Motor neuron (in vitro differentiated cells): ENCODE measurements around the gene RNF223. TPM values are rescaled to one million over a fixed set of nuclear protein-coding genes. Genes with fewer than 3 reads are reported as not detected.
A peak's percentile ranks its signal among the peaks of the same experiment; 100 is the strongest.
"Not testable (repeated sequence)": the region's sequence is repeated elsewhere in the genome, so short reads cannot be mapped to it uniquely, and the experiment has no call there.

Experiments used
- ATAC-seq, 8 experiments: fragments of 200-7000 bp; cut with Tn5 transposase; replicated peaks in 6 of 8; 2 replicates each; pipeline ENCODE4 v1.8.0; 2021; ENCODE audit warnings: mild to moderate bottlenecking in 8 of 8, moderate library complexity in 8 of 8
- H3K27ac ChIP-seq, 2 donors: fragments of 250-450 bp; sonication (Bioruptor Pico); 2 replicates each; pipeline ENCODE4 v1.9.0; 2021; ENCODE audit warnings: antibody characterized with exemption in 2 of 2, mild to moderate bottlenecking in 2 of 2, moderate library complexity in 1 of 2
- H3K4me1 ChIP-seq, 2 donors: fragments of 250-450 bp; sonication (Bioruptor Pico); replicated peaks in 1 of 2; 2 replicates each; pipeline ENCODE4 v1.6.1; 2021; ENCODE audit warnings: antibody characterized with exemption in 2 of 2, mild to moderate bottlenecking in 2 of 2, moderate library complexity in 1 of 2
- H3K4me3 ChIP-seq, 5 donors: fragments of 250-450 bp; sonication (Bioruptor Pico); 2 replicates each; pipeline ENCODE4 v1.9.0; 2021; ENCODE audit warnings: antibody characterized with exemption in 5 of 5, mild to moderate bottlenecking in 5 of 5, moderate library complexity in 4 of 5
- WGBS, 10 experiments: fragments of 450-650 bp; shearing (Covaris generic); methylation state at CpG; one replicate each; pipeline ENCODE4 v1.0.0; 2022; 5-methylcytosine and 5-hydroxymethylcytosine counted together
- in situ Hi-C, 9 experiments: fragments of 400-800 bp; cut with MboI; loops; one replicate each; pipeline ENCODE4 v1.15.0; 2021; ENCODE audit warnings: low sequenced_read_pairs in 9 of 9, low pct_unique_long_range_greater_than_20kb in 2 of 9; ENCODE audit not compliant: unreplicated experiment in 9 of 9
- total RNA-seq, 8 experiments: library from RNA; unstranded; fragments of 300-600 nt; gene quantifications; 2 replicates each; pipeline versions ENCODE4 v1.2.3 to v1.2.4, GENCODE V29; 2022

The RNF223 gene
- total RNA-seq, 8 experiments from 2014 or later: 0.05 to 0.95 (median 0.13) TPM; not detected in 4

DNA sequence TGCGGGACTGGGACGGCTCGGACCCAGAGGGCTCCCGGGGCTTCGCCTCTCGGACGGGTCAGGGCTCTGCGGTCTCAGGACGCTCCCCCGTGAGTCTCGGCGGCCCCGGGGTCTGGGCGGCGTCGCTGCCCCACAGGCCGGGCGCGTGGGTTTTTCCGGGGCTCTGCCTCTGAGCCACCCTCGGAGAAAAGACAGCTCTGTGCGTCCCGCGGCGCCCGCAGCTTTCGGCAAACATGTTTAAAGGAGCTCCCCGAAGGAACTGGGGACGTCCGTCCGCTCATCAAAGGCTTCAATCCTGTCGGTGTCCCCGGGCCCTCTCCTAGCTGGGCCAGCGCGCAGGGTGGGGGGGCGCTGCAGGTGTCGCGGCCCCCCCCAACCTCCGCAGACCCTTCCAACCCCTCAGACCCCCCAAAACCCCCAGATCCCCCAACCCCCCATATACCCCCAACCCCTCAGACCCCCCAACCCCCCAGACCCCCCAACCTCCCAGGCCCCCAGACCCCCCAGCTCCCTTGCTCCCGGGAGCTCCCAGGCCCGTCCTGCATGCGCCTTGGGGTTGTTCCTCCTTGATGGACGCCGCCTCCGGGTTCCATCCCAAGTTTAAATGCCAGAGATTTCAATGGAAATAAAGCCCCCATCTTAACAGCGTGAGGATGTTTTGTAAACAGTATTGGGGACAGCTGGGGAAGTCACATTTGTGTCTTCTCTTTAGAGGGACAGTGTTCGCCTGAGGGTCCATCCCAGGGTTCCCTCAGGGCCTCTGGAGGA is 42.8 kb upstream of the RNF223 start:
- Histone ChIP-seq H3K4me3 (peak overlapping the region; percentile 42 to 89 (median 77)), H3K27ac (no peak overlapping the region), H3K4me1 (peaks cover 4 to 10% of the 10 kb centered on the region in 2 donors)
- in situ Hi-C loops: loop anchor here in 2 of 9 experiments (10.0 kb wide), 2 partner anchors 82 to 138 kb away; no protein-coding TSS in a partner anchor
- peak in 1 of 8 experiments; percentile 2 for ATAC-seq
- 0 to 67% (median 30%) methylated on average over 1 to 12 of the region's 47 CpGs; no CpG with 5 or more reads in 5 of the 10 experiments for WGBS, 10 experiments

DNA sequence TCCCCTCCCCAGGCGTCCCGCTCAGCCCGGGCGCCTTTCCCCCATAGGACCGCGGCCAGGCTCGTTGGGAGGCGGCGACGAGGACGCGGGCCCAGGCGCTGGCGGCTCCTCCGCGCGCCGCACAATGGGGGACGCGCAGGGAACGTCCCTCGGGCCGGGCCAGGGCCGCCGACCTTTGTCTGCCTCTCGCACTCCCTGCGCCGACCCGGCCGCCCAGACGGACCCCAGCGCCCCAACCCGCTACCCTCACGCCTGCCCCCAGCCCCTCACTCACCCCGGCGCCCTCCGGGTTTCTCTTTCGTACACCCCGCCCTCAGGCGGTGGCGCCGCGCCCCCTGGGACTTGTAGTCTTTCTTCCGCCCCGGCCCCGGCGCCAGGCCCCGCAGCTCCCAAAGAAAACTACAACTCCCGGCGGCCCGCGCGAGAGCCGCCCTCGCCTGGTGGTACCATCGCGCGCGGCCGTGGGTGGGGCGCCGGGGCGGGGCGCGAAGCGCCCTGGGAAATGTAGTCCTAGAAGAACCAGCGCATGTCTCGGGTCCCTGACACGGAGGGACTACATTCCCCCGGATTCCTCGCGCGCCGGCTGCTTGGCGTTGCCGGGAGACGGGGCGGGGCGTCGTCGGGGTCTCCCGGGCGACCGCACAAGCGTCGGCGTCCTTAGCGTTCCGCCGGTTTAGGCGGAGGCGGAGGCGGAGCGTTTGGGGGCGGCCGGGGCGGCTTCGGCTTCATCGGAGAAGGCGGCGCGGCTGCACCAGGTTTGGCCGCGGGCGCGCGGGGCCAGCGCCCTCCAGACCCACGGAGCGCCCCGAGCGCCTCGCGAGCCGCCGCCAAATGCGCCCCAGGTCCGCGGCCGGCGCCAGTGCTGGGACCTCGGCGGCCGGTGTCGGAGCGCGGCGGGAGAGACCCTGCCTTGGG is 41.9 kb upstream of the RNF223 start, which contains the start of gene C1orf159:
Gene C1orf159 (minus strand): TSS at position 304 of the 915 bp plus-strand sequence. CDS start 24,546 bp downstream, outside the sequence.
- peak within 1 kb of the TSS; percentile 61 to 97 (median 77) for H3K4me3 ChIP-seq
- WGBS, 10 experiments: 0 to 3% (median 0%) methylated on average over 4 to 16 of the region's 128 CpGs; no CpG with 5 or more reads in 6 of the 10 experiments
- H3K27ac ChIP-seq: peak within 1 kb of the TSS in 1 of 2 donors; percentile 5
- in situ Hi-C loops: loop anchor here in 2 of 9 experiments (10.0 kb wide), 2 partner anchors 81 to 139 kb away; no protein-coding TSS in a partner anchor
- peak; percentile 96 to 98 (median 97) for ATAC-seq
- H3K4me1 ChIP-seq: peaks cover 4 to 7% of the 10 kb centered on the region in 2 donors

DNA sequence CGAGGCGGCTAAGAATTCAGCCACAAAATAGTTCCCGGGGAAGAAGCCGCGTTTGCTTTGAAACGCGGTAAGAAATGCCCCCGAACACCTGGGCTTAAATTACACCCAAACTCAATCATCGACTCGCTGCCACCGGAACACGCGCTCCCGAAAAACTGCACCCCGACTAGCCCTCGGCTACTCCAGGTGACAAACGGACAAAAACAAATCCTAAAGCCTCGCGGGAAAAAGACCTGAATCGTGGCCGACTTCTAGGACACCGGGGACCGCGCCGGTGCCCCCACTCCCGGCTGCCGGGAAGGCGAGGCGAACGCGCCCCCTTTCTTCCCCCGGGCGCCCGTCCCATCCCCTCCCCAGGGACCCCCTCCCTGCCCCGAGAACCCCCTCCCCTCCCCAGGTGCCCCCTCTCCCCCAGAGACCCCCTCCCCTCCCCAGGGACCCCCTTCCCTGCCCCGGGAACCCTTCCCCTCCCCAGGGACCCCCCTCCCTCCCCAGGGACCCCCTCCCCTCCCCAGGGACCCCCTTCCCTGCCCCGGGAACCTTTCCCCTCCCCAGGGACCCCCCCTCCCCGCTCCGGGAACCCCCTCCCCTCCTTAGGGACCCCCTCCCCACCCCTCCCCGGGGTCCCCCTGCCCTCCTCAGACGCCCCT is 41.2 kb upstream of the RNF223 start:
- H3K4me3 ChIP-seq: peak overlapping the region; percentile 61 to 97 (median 77)
- 0 to 67% (median 9%) methylated on average over 1 to 21 of the region's 41 CpGs; no CpG with 5 or more reads in 3 of the 10 experiments for WGBS, 10 experiments
- no peak overlapping the region for H3K27ac ChIP-seq
- in situ Hi-C loops: loop anchor here in 2 of 9 experiments (10.0 kb wide), 2 partner anchors 80 to 140 kb away; no protein-coding TSS in a partner anchor
- ATAC-seq: no peak
- peaks cover 4 to 7% of the 10 kb centered on the region in 2 donors for H3K4me1 ChIP-seq

DNA sequence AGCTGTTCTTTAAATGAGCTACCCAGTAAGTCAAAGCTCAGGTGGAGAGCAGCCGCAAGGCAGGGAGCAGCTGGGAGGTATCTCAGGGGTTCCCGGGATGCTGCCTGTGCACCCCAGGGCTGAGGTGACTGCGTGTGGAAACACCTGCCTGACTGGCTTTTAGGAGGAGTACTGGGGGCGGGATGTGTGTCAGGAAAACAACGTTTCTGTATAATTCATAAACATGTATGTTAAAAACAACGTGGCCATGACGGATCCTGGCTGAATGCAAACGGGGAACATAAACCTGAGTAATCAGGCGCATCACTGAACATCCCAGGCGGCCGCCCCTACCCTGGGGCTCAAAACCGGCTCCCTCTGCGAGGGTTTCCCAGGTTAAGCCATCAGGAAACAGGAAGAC is 40.3 kb upstream of the RNF223 start:
- in situ Hi-C loops: loop anchor here in 2 of 9 experiments (10.0 kb wide), 2 partner anchors 80 to 140 kb away; no protein-coding TSS in a partner anchor
- no peak for ATAC-seq
- Histone ChIP-seq H3K27ac (no peak overlapping the region), H3K4me3 (no peak overlapping the region), H3K4me1 (peaks cover 4 to 7% of the 10 kb centered on the region in 2 donors)
- 60 to 100% (median 90%) methylated on average over 1 to 13 of the region's 13 CpGs; no CpG with 5 or more reads in 2 of the 10 experiments for WGBS, 10 experiments

DNA sequence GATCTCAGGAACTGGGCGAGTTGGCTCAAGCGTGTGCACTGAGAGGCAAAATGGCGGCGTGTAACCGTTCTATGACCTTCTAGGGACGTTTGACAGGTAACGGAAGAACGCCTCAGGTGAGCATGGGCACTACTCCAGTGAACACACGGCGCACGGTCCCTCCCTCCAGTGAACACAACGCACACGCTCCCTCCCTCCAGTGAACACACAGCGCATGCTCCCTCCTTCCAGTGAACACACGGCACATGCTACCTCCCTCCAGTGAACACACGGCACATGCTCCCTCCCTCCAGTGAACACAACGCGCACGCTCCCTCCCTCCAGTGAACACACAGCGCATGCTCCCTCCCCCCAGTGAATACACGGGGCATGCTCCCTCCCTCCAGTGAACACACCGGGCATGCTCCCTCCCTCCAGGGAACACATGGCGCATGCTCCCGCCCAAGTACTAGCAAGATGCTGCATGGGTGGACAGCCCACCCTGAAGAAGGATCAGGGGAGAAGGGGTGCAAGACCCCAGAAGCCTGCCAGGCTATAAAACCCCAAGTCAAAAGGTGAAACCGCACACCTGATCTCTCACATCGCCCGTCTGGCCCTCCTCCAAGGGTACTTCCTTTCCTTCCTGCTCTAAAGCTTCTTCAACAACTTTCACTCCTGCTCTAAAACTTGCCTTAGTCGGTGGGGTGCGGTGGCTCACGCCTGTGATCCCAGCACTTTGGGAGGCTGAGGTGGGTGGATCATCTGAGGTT is 38.3 kb upstream of the RNF223 start:
- in situ Hi-C loops: loop anchor here in 2 of 9 experiments (10.0 kb wide), 2 partner anchors 78 to 142 kb away; no protein-coding TSS in a partner anchor
- Histone ChIP-seq H3K4me1 (peaks cover 4 to 7% of the 10 kb centered on the region in 2 donors), H3K27ac (no peak overlapping the region), H3K4me3 (no peak overlapping the region)
- ATAC-seq: no peak
- 91 to 100% (median 96%) methylated on average over 2 to 19 of the region's 30 CpGs; no CpG with 5 or more reads in 3 of the 10 experiments for WGBS, 10 experiments

DNA sequence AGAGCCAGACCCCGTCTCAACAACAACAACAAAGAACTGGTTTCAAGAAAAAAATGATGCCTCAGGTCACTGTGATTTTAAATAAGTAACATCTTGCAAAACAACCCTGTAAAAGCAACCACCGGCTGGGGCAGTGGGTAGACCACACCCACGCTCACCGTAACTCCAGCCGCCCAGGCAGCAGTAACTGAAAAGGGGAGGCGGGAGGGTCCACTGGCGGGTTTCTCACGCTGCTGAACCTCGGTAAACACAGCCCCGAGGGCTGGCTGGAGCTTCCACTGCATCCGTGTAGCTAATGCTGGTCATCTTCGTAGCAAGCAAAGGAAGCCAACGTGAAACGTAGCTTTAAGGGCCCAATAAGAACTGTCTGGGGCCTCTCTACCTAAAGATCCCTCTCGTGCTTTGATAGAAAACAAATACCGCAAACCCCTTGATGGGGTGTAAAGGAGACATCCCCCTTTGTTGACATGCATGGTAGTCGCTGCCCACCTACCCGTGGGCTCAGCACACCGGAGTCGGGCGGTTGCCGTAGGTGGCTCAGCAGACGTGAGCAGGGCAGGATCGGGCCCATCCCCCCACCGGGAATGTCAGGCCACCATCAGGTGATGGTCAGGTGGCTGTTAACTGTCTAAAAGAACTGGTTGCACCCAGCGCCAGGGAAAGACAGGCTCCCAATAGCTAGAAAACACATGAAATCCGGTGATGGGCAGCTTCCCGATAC is 37.6 kb upstream of the RNF223 start:
- ATAC-seq: no peak
- no peak overlapping the region for H3K27ac ChIP-seq
- 84 to 100% (median 92%) methylated on average over 1 to 19 of the region's 28 CpGs for WGBS, 10 experiments
- H3K4me1 ChIP-seq: peaks cover 4 to 7% of the 10 kb centered on the region in 2 donors
- no peak overlapping the region for H3K4me3 ChIP-seq
- in situ Hi-C loops: loop anchor here in 2 of 9 experiments (10.0 kb wide), 2 partner anchors 77 to 143 kb away; no protein-coding TSS in a partner anchor

DNA sequence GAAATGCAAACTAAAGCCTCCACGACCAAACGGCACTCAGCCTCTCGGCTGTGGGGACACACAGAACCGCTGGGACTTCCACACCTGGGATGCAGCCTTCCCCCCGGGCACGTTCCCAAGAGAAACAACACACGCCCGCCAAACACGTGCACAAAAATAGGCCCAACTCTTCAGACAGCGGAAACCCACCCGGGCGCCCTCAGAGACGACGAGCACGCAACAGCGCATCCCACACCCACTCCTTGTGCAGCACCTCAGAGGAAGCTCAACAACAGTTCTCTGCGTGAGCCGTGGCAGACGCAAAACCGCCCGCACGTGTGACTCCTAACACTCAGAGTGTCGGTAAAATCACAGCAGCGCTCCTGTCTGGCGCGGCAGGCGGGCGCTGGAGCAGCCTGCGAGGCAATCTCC is 36.5 kb upstream of the RNF223 start:
- no peak overlapping the region for H3K4me3 ChIP-seq
- WGBS, 10 experiments: 60 to 100% (median 94%) methylated on average over 3 to 21 of the region's 29 CpGs; no CpG with 5 or more reads in 1 of the 10 experiments
- in situ Hi-C loops: loop anchor here in 2 of 9 experiments (10.0 kb wide), 2 partner anchors 76 to 144 kb away; no protein-coding TSS in a partner anchor

DNA sequence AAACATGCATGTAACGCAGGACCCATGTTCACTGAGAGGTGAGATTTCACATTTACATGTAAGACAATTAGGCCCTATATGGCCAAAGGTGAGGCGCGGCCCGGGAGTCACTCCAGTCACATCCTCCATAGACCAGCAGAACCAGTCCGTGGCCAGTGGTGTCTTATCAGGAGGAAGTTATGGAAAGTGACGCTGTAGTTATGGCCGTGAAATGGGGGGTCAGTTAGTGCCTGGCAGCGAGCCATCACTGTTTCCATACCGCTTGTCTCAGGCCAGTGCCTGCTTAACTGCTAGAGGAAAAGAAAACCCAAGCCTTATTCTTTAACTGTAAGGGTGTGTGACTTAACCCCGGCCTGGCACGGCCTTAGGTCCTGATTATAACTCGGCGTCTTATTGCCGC is 35.6 kb upstream of the RNF223 start:
- H3K4me1 ChIP-seq: peaks cover 0 to 2% of the 10 kb centered on the region in 2 donors
- in situ Hi-C loops: loop anchor here in 2 of 9 experiments (10.0 kb wide), 2 partner anchors 75 to 145 kb away; no protein-coding TSS in a partner anchor
- H3K4me3 ChIP-seq: no peak overlapping the region
- ATAC-seq: no peak
- H3K27ac ChIP-seq: no peak overlapping the region
- 80 to 100% (median 93%) methylated on average over 1 to 14 of the region's 14 CpGs for WGBS, 10 experiments

More for the DNA sequence above, 36.5 kb upstream of the RNF223 start:
- Histone ChIP-seq H3K4me1 (peaks cover 4 to 7% of the 10 kb centered on the region in 2 donors), H3K27ac (no peak overlapping the region)
- no peak for ATAC-seq

DNA sequence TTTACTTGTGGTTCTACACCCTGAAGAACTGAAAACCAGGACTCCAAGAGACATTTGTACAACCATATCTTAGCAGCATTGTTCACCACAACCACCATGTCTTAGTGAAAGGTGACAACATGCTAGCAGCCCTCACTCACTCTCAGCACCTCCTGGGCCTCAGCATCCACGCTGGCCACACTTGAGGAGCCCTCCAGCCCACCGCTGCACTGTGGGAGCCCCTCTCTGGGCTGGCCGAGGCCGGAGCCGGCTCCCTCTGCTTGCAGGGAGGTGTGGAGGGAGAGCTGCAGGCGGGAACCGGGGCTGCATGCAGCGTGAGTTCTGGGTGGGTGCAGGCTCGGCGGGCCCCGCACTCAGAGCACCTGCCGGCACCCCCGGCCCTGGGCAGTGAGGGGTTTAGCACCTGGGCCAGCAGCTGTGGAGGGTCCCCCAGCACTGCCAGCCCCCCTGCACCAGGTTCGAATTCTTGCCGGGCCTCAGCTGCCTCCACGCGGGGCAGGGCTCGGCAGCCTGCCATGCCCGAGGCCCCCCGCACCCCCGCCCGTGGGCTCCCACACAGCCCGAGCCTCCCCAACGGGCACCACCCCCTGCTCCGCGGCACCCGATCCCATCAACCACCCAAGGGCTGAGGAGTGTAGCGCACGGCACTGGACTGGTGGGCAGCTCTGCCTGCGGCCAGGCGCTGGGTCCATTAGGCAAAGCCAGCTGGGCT is 32.6 kb upstream of the RNF223 start:
- H3K27ac ChIP-seq: no peak overlapping the region
- WGBS, 10 experiments: 60 to 100% (median 96%) methylated on average over 1 to 4 of the region's 31 CpGs; no CpG with 5 or more reads in 6 of the 10 experiments
- in situ Hi-C loops: no loop called here
- no peaks in the 10 kb centered on the region for H3K4me1 ChIP-seq
- H3K4me3 ChIP-seq: no peak overlapping the region
- peak in 2 of 8 experiments; percentile 24 to 34 for ATAC-seq

DNA sequence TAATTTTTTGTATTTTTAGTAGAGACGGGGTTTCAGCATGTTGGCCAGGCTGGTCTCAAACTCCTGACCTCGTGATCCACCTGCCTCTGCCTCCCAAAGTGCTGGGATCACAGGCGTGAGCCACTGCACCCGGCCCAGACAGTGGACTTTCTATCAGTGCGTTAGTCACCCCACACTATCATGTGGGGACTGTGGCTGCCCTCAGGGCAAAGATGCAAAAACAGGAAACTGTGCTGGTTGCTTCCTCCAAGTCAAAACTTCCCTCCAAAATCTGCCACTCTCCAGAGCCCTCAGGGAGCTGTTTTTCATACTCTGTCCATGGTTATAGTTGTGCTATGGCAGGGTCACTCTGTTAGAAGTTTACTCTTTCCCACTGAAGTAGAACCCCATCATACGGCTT is 30.0 kb upstream of the RNF223 start:
- H3K4me3 ChIP-seq, H3K27ac ChIP-seq, ATAC-seq, H3K4me1 ChIP-seq, in situ Hi-C loops: not testable (repeated sequence)
- WGBS, 10 experiments: 83 to 100% (median 93%) methylated on average over 1 to 6 of the region's 6 CpGs; no CpG with 5 or more reads in 2 of the 10 experiments
